ENCODE measurements around the gene NET1.

DNA sequence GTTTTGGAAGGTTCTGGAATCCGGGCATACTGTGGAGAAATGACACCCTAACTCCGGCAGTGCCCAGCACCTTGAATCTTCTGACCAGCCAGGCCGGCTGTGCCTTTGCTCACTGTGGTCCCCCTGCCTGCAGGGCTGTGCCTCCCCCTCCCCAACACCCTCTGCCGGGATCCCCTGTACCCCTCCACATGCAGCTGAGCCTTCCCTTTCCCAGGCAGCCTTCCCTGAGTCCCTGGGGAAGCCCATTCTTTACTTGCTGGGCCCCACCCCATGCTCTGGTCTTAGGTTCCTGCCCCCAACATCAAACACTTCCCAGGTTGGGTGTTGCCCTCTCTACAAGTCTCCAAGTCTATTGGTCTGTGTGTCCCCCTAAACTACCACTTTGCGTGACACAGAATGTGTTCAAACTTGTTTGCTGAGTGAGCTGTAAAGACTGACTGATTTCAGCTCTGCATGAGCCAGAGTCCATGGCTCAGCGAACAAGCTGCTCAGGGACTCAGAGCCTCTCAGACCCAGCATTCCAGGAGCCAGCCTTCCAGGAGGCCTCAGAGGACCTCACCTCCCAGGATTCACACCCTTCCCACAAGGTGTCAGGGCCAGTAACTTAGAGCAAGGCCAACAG lies 55.4 kb downstream of the NET1 start:
- TF ChIP-seq POLR2A (IDR thresholded peaks at IDR 0.05; ENCODE audit: low read length) (no peak), GATA1 (IDR thresholded peaks at IDR 0.05; ENCODE audit: low read depth, low read length) (no peak)
